Endothelial cell of hepatic sinusoid (primary cell): Measurements from ENCODE around the gene MPZL1.

Source experiments
- in situ Hi-C: cut with HindIII; loops from 2 replicates; pipeline ENCODE4 v1.10.0; 2017; ENCODE audit warnings: low sequenced_read_pairs

MPZL1 gene

GRCh38 chr1:167744901-167745300 lies 23.1 kb downstream of the MPZL1 start:
- in situ Hi-C loops = no loop called here

DNA sequence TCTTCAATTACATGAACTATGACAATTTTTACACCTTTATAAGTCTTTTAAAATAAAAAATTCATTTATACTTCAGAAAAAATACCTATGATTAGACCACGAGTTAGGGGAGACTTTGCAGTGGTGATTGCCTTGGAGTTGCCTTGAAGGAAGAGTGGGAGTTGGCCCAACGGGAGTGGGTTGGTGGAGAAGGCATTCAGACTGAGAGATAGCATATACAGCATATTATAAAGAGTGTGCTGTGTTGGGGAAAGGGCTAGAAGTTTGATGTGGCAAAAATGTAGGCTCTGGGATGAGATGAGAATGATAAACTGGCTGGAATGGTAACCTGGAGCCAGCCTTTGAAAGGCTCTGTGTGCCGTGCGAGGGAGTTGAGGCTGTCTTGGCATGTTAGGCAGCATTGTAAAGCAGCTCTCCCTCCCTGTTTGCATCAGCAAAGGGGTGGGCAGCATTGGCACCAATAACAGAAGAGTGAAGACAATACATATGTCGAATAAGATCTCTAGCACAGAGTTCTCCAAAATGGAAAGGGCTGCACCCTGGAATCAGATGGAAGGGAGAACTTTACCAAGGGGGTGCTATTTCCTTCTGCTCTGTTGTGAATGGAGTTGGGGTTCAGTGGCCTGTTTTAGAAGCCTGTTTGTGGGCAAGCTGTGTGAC lies 24.4 kb downstream of the MPZL1 start:
- in situ Hi-C loops = no loop called here

DNA sequence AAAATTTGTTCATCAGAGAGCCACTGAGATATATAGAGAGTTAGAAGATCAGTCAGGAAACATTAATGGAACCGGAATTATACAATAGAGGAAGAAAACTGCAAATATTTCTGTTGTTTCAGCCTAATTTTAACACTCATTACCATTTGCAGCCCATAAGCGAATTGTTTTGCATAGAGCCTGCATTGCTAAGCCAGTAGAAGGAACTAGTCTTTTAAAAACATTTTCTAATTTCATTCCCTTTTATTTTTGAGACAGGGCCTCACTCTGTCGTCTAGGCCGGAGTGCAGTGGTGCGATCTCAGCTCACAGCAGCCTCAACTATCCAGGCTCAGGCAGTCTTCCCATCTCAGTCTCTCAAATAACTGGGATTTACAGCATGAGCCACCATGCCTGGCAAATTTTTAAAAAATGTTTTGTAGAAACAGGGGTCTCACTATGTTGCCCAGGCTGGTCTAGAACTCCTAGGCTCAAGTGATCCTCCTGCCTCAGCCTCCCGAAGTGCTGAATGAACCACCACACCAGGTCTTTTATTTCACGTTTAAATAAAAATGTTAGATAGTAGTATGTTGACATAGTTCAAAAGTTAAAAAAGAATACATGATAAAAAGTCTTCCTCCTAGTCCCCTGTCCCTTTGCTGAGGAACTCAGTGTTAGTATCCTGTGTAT lies 25.3 kb downstream of the MPZL1 start:
- in situ Hi-C loops = no loop called here

DNA sequence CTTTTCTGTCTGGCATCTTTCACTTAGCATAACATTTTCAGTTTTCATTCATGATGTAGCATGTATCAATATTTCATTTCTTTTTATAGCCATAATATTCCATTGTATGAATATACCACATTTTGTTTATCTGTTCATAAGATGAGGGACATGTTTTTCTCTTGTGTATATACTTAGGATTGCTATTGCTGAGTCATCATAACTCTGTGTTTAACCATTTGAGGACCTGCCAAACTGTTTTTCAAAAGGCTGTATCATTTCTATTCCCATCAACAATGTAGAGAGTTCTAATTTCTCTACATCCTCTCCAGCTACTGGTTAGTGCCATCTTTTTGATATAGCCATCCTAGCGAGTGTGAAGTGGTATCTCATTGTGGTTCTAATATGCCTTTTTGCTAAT lies 26.2 kb downstream of the MPZL1 start:
- in situ Hi-C loops = no loop called here

GRCh38 chr1:167748906-167749305 lies 27.1 kb downstream of the MPZL1 start:
- in situ Hi-C loops = no loop called here

DNA sequence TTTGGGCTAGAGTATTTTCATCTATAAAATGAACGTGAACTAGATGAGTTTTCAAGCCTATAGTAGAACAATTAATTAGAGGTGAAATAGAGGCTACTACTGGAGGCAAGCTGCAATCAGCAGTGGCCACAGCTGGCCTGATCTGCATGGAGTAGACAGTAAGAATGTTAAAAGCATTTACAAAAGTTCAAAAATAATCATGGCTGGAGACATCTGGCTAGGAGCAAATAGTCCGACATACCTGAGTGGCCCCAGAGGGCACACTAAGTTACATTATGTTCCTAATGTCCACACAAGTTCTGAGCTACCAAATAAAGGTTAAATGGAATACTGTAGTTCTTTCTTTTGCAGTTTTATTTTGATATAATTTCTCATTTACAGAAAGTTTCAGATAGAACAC lies 28.0 kb downstream of the MPZL1 start:
- in situ Hi-C loops = no loop called here

GRCh38 chr1:167750641-167751040 lies 28.9 kb downstream of the MPZL1 start:
- in situ Hi-C loops = no loop called here

- in situ Hi-C loops = no loop called here
Measured at GRCh38 chr1:167751676-167752075, 29.9 kb downstream of the MPZL1 start.

DNA sequence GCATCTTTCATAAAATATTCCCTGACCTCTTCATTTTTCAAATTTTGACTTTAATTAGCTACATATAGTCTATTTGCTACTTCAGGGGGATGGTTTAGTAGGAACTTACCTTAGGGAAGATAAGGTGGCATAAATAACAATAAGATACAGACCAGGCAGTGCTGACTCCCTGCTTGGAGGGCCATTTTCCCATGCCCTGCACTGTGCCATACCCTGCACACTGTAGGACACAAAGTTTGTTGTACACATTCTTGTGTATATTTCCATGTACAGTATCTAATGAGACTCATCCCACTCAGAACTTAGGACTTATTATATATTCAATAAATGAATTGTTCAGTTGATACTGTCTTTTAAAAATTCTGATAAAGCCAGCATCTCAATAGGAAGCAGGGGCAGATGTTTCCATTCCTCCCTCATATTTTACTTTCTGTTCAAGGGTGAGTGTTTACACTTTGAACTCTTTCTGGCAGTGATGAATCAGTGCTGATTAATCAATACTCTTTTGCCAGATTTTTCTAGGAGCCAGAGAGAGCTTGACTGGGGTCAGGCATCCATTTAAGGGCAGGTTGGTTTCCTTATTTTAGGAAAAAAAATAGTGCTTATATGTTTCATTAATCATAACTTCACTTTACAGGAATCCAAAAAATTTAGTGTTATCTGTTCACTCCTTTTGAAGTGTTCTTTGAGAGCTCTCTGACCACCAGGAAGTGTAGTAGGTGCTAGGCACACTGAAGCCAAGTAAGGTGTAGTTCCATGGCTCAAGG lies 30.6 kb downstream of the MPZL1 start:
- in situ Hi-C loops = no loop called here

DNA sequence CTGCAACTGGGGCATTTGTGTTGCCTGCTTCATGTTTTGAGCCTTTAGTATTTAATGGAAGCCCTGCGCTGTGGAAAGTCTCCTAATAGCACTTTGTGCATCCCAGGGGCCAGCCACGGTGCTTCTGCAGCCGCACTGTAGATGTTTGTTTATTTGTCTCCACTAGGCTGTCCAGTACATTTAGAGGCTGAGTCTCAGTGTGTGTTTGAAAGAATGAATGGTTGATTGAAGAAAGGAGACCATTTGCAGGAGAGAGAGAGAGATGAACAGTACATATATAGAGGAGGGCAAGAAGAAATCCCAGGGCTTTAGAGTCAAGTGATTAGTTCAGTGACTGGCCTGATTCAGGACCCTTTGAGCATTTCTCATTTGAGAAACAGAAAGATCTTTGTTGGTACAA lies 33.9 kb downstream of the MPZL1 start:
- in situ Hi-C loops = no loop called here

DNA sequence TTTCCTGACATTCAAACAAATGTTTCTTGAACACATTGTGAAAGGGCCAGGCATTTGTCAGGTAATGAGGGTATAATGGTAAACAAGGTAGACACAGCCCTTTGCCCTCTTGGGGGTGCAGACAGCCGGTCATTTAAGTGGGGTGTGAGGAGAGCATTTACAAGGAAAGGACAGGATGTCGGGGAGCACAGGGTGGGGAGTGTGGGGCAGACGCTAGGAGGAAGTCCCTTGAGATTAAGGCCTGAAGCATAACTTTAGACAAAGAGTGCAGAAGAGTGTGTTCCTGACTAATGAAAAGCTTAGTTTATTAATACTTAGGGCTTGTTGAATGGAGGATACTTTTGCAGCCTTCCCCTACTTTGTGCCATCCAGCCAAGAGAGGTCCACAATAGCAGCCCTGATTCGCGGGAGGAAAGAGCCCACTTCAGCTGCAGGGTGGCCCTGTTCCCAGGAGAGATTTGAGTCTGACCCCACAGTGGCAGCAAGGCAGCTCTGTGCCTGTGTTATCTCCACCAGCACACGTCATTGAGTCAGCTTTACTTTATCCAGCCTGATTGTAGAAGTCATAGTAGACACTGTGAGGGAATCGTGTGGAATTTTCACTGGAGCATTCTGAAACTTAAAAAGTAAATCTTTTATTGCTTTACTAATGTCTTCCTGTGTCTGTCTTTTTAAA lies 35.1 kb downstream of the MPZL1 start:
- in situ Hi-C loops = no loop called here

- in situ Hi-C loops = no loop called here
Measured at GRCh38 chr1:167757433-167758309, 35.9 kb downstream of the MPZL1 start.

DNA sequence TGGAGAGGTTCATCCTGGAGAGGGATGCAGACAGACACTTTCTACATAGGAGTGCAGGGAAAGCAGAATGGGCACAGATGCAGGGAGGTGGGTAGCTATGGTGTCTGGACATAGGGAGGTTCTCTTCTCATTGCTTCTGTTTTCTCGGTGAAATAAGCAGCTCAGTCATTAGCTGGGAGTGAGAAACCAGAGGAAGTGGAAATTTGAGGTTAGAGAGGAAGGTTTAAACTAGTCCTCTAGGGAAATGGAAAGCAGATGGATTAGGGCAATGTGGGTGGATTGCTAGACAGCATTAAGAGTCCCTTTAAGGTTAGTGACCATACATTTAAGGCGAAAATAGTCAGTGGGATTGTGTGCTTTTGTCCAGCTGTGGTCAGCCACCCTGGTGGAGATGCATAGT lies 39.6 kb downstream of the MPZL1 start:
- in situ Hi-C loops = no loop called here

- in situ Hi-C loops = no loop called here
Measured at GRCh38 chr1:167762061-167762746, 40.4 kb downstream of the MPZL1 start.

DNA sequence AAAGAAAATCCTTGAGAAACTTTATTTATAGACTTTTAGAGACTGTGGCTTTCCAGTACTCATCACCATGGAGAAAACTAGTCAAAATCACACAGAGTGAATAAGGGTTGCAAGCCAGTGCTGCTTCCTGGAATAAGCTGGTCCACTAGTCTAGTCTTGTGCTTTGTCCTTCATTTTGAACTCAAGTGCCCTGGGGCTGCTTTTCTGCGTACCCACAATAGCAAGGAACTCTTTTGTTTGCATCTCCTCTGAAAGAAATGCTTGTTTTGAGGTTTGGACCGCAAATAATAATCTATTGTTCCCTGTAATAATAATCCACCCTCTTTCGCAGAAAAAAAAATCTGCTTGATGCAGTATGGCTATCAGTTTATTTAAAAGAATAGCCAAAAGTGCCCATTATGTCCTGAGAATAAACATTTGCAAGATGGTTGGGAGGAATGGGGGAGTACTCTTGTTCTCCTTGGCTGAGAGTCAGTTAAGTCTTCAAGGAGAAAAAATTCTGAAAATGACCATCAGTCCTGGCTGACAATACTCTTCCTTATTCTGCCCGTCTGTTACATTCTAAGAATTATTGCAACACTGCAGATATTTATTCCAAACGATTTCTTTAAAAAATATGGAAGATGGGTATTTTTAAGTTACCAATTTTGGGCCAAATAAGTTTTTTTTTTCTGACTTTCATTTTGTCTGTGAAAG lies 41.9 kb downstream of the MPZL1 start:
- in situ Hi-C loops = no loop called here

- in situ Hi-C loops = loop anchor here (5.0 kb wide), 1 partner anchor 42 kb away; the partner anchor contains the start of gene MPZL1
Measured at GRCh38 chr1:167764458-167765330, 42.9 kb downstream of the MPZL1 start.

DNA sequence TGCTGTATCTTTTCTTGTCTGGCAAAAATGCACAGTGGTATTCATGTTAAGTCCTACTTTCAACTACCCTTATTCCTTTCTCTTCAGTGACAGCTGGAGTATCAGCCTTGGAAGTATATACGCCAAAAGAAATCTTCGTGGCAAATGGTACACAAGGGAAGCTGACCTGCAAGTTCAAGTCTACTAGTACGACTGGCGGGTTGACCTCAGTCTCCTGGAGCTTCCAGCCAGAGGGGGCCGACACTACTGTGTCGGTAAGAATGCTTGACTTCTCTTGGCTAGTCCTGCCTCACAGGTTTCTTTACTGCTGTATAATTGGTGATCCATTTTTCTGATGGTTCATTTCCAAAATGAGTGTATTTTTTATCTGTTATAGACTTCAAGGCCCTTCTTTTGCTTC lies 43.7 kb downstream of the MPZL1 start:
- in situ Hi-C loops = loop anchor here (5.0 kb wide), 1 partner anchor 43 kb away; the partner anchor contains the start of gene MPZL1

DNA sequence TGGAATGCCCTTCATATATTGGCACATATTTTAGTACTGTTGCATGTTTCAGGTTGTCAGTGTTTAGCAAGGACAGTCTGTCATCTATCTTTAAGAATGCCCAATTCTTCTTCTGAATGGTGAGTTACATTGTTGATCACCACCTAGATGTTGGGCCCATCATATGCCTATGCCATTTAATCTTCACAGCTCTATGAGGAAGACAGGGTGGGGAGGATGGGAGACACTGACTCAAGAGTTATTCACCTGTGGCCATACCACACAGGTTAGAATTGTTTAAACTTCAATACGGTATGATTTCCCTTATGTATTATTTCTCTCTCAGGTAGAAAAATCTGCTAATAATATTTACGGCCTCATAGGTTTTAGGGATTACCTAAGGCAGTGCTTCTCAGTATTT lies 44.8 kb downstream of the MPZL1 start:
- in situ Hi-C loops = loop anchor here (5.0 kb wide), 1 partner anchor 44 kb away; the partner anchor contains the start of gene MPZL1
